ENCODE data around the gene NMUR1.
"Not testable (repeated sequence)": the region's sequence is repeated elsewhere in the genome, so short reads cannot be mapped to it uniquely, and the experiment has no call there.

The NMUR1 gene, protein sequence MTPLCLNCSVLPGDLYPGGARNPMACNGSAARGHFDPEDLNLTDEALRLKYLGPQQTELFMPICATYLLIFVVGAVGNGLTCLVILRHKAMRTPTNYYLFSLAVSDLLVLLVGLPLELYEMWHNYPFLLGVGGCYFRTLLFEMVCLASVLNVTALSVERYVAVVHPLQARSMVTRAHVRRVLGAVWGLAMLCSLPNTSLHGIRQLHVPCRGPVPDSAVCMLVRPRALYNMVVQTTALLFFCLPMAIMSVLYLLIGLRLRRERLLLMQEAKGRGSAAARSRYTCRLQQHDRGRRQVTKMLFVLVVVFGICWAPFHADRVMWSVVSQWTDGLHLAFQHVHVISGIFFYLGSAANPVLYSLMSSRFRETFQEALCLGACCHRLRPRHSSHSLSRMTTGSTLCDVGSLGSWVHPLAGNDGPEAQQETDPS

DNA sequence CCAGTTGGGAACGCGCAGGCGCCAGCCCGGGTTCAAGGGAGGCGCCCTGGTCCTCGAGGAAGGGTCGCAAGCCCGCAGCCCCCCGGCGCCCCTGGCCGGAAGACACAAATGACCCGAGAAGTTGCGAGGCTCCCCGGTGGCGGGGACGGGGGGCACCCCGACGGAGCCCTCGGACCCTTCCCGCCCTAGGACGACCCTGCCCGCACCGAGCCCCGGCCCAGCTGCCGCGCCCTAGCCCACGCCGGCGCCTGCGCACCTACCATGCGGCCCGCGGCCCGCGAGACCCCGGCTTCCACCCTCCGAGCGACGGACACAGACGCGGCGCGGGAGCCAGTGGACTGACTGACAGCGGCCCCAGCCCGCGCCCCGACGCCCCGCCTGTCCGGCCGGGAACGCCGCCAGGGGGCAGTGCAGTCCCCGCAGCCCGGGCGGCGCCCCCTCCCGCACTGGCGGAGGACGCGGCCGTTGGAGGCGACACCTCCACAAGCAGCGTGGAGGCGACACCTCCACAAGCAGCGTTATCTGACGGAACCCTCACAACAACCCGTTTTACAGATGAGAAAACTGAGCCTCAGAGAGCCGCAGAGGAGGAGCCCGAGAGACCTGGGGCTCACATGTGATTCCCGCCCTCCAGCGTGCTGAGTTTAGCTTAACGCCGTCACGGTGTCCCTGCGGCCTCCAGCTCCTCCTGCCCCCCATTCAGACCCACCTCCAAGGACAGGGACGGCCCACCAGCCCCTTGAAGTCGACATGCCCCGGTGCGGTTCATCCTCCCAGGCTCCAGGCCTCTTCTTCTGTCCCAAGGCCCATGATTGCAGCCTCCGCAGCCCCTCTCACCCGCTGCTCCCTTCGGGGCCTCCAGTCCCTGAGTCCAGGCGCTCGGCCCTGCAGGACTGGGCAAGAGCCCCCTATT, at the start of gene NMUR1:
Gene NMUR1 (minus strand): TSS at position 347 of the 913 bp plus-strand sequence. CDS start 84 bp downstream, at position 263.
- DNase-seq (ENCODE audit: low read depth) = no peak

DNA sequence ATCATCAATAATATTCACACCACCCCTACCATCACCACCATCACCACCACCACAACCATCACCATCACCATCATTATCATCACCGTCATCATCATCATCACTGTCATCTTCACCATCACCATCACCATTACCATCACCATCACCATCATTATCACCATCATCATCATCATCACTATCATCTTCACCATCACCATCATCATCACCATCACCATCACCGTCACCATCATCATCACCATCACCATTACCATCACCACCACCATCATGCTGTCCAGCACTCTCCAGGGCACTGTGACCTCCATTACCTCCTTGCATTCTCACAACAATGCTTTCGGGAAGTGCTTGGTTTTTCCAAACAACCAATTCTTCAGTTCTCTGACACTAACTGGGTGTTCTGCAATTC, 49.3 kb upstream of the NMUR1 start:
- no peak for DNase-seq (ENCODE audit: low read depth)

DNA sequence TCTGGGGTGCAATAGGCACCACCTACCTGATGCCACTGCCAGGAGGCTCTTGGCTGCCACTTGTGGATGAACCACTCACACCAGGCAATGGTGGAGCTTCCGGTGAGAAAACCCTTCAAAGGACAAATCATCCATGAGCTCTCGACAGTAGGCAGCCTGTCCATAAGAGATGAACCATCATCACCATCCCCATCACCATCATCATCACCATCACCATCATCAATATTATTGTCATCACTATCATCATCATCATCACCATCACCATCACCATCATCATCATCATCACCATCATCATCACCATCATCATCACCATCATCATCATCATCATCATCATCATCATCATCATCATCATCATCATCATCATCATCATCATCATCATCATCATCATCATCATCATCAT, 48.4 kb upstream of the NMUR1 start:
- not testable (repeated sequence) for DNase-seq (ENCODE audit: low read depth)

DNA sequence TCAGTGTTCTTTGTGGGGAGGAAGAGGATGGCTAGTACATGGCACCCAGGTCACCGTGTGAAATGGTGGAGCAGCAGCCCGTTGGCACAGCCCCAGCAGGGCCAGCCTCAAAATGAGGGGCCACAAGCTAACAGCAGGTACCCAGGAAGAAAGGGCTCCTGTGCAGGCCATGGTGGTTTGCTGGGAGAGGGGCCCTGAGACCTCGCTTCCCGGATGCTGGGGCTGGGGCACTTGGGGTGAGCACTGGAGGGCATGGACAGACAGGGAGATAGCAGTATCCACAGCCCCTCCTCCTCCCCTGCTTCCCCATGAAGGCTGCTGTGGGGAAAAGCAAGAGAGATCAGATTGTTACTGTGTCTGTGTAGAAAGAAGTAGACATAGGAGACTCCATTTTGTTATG, 46.2 kb upstream of the NMUR1 start:
- no peak for DNase-seq (ENCODE audit: low read depth)

DNA sequence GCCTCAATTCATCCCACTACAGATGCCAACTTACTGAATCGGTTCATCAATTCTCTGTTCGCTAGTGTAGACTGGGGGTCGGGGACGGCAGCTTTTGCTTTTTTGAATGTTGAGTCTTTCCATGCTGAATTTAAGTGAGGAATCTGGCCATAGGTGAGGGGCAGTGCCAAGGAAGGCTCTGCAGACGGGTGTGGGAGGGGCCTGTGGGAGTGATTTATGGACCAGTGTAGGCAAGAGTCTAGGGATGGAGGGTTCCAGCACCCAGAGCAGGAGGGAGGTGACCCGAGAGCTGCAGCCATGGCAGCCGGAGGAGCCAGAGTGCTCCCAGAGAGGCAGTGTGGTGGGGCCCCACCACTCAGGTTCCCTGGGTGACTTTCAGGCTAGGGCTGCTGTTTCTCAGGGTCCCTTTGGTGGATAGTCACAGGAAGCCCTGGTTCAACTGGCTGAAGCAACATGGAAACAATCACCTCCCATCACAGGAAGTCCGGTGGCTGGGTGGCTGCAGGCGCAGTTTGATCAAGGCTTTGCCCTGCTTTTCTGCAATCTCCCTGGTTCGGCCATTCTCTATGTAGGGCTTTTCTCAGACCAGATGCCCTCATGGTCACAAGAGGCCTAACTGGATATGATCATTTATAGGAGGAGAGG, 45.5 kb upstream of the NMUR1 start:
- DNase-seq (ENCODE audit: low read depth) = no peak

DNA sequence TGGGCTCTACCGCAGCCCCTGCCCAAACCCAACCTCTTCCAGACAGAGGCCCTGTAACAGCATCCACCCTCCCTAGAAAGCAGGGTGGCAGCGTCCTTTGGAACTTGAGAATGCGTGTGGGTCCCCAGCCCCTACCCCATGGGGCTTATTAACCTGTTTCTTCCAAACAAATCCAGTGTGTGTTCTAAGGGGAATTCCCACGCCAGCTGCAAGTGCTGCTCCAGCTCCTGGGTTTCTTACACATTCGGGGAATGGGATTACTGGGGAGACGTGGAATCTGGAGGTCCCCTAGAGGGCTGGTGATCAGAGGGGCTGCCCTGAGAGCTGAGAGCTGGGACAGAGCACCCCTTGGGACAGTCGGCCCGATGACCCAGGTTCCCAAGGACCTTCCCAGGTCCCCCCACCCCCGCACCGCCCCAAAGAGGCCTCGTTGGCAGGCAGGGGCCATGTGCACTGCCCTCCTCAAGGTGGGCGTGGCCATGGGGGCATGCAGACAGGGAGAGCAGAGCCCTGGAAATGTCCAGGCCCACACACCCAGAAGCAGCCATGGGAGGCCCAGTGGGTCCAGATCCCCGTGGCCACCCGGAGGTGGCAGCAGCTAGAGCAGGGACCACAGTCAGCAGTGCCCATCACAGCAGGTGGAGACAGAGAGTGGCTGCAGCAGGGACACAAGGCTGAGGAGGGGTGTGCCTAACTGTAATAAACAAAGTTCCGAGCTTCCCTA, 43.6 kb upstream of the NMUR1 start:
- DNase-seq (ENCODE audit: low read depth) = no peak

DNA sequence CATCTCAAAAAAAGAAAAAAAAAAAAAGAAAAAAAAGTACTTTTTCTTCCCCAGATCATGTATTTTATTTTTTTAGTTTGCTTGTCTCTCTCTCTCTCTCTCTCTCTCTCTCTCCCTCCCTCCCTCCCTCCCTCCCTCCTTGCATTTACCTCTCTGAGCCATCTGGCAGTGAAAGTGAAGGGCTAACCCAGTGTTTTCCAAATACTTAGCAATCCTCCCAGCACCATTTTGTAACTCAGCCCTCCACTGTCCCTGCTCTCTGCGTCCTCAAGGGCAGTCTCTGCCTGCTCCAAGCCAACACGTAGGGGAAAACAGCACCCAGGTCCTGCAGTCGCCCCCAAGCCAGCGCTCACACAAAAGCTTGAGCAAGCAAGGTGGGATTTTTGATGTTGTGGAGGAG, 42.9 kb upstream of the NMUR1 start:
- DNase-seq (ENCODE audit: low read depth) = no peak

DNA sequence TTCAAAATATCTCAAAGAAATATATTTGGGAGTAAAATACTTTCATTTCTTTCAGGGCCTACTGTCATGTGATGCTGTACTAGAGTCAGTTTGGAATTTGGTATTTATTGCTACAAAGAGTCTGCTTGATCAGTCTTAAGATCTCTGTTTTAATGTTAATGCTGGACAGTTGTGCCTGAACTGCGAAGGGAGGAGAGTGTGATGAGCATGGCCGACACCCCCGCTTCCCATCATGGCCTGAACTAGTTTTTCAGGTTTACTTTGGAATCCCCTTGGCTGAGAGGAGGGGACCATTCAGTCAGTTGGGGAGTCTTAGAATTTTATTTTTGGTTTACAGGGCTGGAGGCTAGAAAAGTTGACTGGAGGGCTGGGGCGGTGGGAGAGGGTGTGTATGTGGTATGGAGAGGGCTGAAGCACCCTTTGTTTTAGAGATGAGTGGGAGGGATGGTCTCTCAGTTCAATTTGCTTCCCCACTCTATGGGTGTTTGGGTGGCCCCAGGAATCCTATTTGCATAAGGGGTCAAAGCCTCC, 41.5 kb upstream of the NMUR1 start:
- no peak for DNase-seq (ENCODE audit: low read depth)

DNA sequence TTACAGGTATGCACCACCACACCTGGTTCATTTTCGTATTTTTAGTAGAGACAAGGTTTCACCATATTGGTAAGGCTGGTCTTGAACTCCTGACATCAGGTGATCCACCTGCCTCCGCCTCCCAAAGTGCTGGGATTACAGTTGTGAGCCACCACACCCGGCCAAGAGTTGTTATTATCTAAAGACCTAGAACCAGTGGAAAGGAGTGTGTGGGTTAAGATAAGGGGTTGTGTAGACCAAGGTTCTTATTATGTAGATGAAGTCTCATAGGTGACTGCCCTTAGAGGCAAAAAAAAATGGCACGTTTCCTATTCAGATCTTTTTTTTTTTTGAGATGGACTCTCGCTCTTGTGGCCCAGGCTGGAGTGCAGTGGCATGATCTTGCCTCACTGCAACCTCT, 40.7 kb upstream of the NMUR1 start:
- not testable (repeated sequence) for DNase-seq (ENCODE audit: low read depth)

DNA sequence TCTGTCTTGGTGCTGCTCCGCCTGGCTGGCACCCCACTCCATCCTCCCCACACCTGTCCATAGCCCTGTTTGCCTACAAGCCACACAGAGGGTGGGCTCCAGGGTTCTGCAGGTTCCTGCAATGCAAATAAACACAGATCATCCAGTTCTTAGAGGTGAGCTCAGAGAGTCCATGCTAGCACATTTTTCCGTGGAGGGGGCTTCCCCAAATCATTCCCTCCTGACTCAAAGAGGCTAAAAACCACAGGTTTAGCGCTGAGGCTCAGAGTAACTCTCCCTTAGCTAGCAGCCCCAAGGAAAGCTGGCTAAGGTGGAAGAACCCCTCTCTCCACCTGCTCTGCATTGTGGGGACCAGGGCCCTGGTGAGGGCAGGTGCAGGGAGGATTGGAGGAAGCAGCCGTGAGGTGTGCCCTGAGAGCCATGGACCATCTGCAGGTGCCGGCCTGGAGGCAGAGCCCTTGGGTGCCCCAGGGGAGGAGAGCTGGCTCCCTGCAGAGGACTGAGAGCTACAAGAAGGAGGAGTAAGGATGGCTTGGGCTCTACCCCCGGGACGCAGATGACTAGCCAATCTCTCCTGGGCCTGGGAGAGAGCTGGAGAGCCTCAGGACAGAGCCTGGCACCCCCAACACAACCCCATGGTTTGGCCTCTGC, 38.7 kb upstream of the NMUR1 start:
- DNase-seq (ENCODE audit: low read depth) = no peak

DNA sequence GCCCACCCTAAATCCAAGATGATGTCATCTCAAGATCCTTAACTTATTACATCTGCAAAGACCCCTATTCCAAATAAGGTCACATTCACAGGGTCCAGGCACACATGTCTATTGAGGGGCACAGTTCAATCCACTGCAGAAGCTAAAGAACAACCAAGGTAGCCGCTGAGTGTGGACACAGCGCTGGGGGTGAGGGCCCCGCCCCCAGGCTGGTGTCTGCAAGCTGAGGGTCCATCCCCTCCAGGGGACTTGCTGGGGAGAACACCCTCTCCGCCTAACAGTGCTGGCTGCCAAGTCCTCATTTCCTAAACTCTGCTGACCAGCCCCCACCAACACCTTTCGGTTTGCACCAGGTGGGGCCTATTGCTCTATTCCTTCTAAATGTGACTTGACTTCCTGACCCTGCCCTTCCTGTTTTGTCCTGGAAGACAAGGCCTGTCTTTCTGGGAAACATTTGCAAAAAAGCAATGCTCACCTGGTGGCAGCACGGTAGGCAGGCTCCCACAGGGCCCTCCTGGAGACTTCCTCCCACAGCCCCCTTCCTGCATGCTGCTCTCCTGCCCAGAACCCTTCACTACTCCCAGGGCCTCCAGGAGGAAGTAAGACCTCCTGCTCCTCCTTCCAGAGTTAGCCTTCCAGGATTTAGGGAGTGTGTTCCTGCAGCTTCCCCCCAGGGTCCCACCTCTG, 38.0 kb upstream of the NMUR1 start:
- DNase-seq (ENCODE audit: low read depth) = no peak

DNA sequence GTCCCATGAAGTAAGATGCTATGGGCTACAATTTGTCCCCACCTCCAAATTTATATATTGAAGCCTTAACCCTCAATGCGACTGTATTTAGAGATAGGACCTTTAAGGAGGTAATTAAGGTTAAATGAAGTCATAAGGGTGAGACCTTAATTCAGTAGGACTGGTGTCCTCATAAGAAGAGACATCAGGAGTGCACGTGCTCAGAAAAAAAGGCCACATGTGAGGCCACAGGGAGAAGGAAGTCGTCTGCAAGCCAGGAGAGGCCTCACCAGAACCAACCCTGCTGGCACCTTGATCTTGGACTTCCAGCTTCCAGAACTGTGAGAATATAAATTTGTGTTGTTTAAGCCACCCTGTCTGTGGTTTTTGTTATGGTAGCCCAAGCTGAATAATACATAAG, 36.9 kb upstream of the NMUR1 start:
- no peak for DNase-seq (ENCODE audit: low read depth)

DNA sequence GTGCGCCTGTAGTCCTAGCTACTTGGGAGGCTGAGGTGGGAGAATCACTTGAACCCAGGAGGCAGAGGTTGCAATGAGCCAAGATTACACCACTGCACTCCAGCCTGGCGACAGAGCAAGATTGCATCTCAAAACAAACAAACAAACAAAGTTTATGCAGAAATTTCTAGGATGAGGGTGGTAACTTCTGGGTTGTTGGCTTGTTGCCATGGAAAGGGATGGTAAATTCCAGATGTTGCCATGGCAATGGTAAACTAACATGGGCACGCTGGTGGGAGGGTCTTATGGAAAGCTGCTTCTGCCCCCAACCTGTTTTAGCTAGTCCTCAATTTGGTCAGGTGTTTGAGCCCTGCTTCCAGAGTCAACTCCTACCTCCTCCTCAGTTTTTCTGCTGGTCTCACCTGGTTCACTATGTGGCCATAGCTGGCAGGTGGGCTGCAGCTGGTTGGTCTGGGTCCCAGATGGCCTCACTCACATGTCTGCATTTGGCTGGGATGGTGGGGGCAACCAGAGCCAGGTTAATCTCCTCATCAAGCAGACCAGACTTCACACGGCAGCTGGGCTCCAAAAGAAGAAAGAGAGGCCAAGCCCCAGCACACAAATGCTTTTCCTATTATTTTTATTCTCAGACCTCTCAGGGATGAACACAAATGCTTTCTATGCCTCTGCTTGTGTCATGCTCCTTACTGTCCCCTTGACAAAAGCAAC, 35.8 kb upstream of the NMUR1 start:
- DNase-seq (ENCODE audit: low read depth) = no peak

DNA sequence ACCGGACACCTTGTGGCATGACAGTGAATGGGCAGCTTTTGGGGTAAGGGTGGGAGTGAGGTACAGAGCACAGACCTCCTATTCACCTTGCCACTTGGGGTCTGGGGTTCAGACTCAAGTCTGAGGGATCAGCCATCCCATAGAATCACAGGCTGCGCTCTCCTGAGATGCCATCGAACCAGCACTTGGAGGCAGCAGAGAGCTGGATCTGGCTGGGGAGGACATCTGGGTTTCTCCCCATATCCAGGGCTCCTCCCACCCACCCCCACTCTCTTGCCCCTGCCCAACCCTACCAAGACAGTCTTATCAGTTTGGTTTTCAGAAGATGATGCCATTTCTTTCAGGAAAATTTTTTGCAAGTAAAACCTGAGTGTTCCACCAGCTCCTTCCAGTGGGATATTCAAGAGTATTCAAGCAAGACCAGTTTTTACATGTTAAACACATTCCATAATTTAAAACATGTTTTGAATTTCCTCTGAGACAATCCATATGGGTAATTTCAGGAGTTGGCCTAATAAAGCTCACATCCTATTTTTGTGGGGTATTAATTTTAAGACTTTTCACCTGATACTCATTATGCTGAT, 33.2 kb upstream of the NMUR1 start:
- no peak for DNase-seq (ENCODE audit: low read depth)

DNA sequence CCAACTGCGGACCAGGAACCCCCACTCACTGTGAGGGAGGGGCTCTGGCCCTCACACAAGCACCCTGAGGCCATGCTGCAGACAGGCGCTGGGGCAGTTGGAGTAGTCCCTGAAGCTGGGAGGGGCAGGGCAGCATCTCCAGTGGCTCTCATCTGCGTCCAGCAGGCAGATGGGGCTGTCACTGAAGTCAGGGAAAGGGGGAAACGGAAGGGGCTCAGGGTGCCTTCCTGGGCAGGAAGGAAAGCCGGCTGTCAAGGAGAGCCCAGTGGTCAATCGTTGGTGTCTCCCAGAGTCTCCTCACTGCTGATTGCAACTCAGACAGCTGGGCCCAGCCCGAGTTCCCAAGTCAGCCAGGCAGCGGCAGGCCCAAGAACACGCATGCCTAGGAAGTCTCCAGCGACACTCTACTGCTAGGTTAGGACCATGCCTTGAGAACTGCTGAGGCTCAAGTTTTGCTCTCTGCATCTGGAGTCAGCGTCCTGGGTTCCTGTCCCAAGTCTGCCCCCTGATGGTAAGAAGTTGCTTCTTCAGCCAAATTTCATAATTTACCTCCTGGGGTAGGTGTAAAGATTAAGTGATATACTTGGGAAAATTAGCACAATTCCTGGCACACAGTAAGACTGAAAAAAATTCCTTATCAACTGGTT, 27.4 kb upstream of the NMUR1 start:
- DNase-seq (ENCODE audit: low read depth) = peak; percentile 51

DNA sequence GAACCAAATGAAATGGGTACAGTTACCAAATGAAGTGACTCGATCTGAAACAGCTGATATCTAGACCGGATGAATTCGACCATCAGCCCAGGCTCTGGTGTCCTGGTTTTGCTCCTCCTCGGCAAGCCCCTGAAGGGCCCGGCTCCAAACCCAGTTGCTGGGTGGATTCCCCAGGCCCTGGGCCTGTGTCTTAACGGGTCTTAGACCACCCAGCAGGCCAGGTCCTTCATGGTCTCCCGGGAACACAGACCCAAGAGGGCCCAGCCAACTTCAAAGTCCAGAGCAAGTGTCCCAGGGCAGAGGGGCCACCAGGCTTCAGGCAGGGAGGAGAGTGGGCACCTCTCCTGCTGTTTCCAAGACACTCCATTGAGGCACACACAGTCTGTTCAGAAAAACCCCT, 26.7 kb upstream of the NMUR1 start:
- DNase-seq (ENCODE audit: low read depth) = no peak

DNA sequence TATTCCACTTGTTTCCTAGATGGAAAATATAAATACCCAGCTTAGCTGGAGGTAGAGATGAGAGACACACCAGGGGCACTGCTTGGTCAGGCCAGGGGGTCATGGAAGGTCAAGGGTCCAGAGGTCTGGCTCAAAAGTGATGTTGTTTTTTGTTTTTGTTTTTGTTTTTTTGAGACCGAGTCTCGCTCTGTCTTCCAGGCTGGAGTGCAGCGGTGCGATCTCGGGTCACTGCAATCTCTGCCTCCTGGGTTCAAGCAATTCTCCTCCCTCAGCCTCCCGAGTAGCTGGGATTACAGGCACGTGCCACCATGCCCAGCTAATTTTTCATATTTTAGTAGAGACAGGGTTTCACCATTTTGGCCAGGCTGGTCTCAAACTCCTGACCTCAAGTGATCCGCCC, 26.3 kb upstream of the NMUR1 start:
- not testable (repeated sequence) for DNase-seq (ENCODE audit: low read depth)

DNA sequence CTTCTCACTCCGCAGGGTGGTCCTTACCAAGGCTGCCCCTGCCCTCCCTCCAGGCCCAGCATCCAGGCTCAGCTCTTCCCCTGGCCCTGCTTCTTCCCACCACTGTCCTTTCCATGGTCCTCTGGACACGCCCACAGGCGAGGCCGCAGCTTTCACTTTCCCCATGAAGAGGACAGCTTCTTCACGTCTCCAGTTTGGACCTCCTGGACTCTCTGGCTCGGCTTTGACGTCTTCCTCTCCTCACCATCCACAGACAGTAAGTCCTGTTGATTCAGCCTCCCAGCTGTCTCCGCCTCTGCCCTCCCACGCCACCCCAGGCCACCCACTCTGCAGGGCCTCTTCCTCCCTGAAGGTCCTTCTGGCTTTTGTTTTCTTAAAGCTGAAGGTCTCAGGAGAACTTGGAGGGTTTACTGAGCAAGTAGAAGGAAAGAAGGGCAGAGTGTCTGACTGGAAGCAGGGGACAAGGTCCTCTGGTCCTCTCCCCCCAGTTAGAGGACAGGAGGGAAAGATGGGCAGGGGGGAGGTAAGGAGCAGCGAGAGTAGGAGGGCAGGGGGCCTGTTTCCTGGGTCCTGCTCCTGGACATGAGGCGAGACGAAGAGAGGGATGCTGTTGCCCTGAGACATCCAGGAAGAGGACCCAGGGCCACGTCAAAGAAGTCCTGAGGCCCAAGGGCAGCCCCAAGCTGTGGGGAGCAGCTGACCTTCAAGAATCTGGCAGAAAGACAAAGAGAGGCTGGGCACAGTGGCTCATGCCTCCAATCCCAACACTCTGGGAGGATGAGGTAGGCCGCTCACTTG, 24.7 kb upstream of the NMUR1 start:
- no peak for DNase-seq (ENCODE audit: low read depth)

All from non-pigmented ciliary epithelial cell (primary cell).